Neuronal stem cell (in vitro differentiated cells): ENCODE results near the gene ZNF423.

Experiments
- DNase-seq: peaks from one replicate; pipeline ENCODE4 v3.0.0-alpha.2; 2013; ENCODE audit warnings: low spot score
- H2AFZ ChIP-seq: one replicate; pipeline ENCODE4 v1.6.1; 2013; ENCODE audit warnings: mild to moderate bottlenecking, low read length, inconsistent platforms
- H2AK5ac ChIP-seq: 2 replicates; pipeline ENCODE4 v1.6.1; 2013; ENCODE audit warnings: low read depth, mild to moderate bottlenecking, inconsistent platforms, low read length, moderate library complexity, mixed read lengths
- H2BK120ac ChIP-seq: 2 replicates; pipeline ENCODE4 v1.6.1; 2013; ENCODE audit warnings: low read depth, mild to moderate bottlenecking, inconsistent platforms, low read length, moderate library complexity, mixed read lengths
- H2BK12ac ChIP-seq: one replicate; pipeline ENCODE4 v1.6.1; 2013; ENCODE audit warnings: low read length, inconsistent platforms
- H2BK15ac ChIP-seq: 2 replicates; pipeline ENCODE4 v1.6.1; 2013; ENCODE audit warnings: mild to moderate bottlenecking, low read length, inconsistent platforms, mixed read lengths
- H2BK5ac ChIP-seq: one replicate; pipeline ENCODE4 v1.6.1; 2013; ENCODE audit warnings: inconsistent platforms, mild to moderate bottlenecking, low read length, moderate library complexity
- H3K14ac ChIP-seq: one replicate; pipeline ENCODE4 v1.6.1; 2013; ENCODE audit warnings: low read length, inconsistent platforms
- H3K18ac ChIP-seq: 2 replicates; pipeline ENCODE4 v1.6.1; 2013; ENCODE audit warnings: low read length, inconsistent platforms
- H3K23ac ChIP-seq: 2 replicates; pipeline ENCODE4 v1.6.1; 2013; ENCODE audit warnings: low read depth, mild to moderate bottlenecking, mixed read lengths, low read length, inconsistent platforms; ENCODE audit not compliant: poor library complexity
- H3K27ac ChIP-seq: replicated peaks from 3 replicates; pipeline ENCODE4 v1.5.1; 2013; ENCODE audit warnings: low read length, inconsistent platforms
- H3K27me3 ChIP-seq, 3 experiments: 2 replicates each; pipeline ENCODE4 v1.6.1; 2013; ENCODE audit warnings: low read length in 3 of 3, mild to moderate bottlenecking in 2 of 3, inconsistent platforms in 1 of 3, low read depth in 1 of 3, mixed read lengths in 1 of 3, moderate library complexity in 1 of 3; ENCODE audit not compliant: control insufficient read depth in 3 of 3, insufficient read depth in 3 of 3
- H3K36me3 ChIP-seq, 2 donors: replicated peaks in 1 of 2; 2 replicates each; pipeline ENCODE4 v1.6.1; 2013; ENCODE audit warnings: low read length in 2 of 2; ENCODE audit not compliant: control insufficient read depth in 2 of 2, insufficient read depth in 2 of 2
- H3K4ac ChIP-seq: 2 replicates; pipeline ENCODE4 v1.6.1; 2013; ENCODE audit warnings: inconsistent platforms, mild to moderate bottlenecking, low read length, moderate library complexity
- H3K4me1 ChIP-seq, 2 donors: 1 replicate in 1 of 2; 2 replicates in 1 of 2; pipeline ENCODE4 v1.6.1; 2013; ENCODE audit warnings: low read length in 2 of 2, low read depth in 1 of 2; ENCODE audit not compliant: control insufficient read depth in 2 of 2, insufficient read depth in 1 of 2
- H3K4me2 ChIP-seq: one replicate; pipeline ENCODE4 v1.6.1; 2013; ENCODE audit warnings: mild to moderate bottlenecking, low read length, inconsistent platforms; ENCODE audit not compliant: insufficient read depth, poor library complexity, severe bottlenecking
- H3K4me3 ChIP-seq, 2 donors: 2 replicates each; pipeline ENCODE4 v1.5.1; 2013; ENCODE audit warnings: low read length in 2 of 2, mild to moderate bottlenecking in 2 of 2, inconsistent platforms in 1 of 2, moderate library complexity in 1 of 2
- H3K79me1 ChIP-seq: one replicate; pipeline ENCODE4 v1.6.1; 2013; ENCODE audit warnings: low read depth, mild to moderate bottlenecking, inconsistent platforms, low read length, moderate library complexity
- H3K9ac ChIP-seq: one replicate; pipeline ENCODE4 v1.6.1; 2013; ENCODE audit warnings: mild to moderate bottlenecking, low read depth, low read length, inconsistent platforms; ENCODE audit not compliant: poor library complexity
- H3K9me3 ChIP-seq, 2 donors: replicated peaks in 1 of 2; 2 replicates each; pipeline versions ENCODE3 to v1.6.1; 2013; ENCODE audit warnings: low read length in 2 of 2, mild to moderate bottlenecking in 2 of 2, inconsistent platforms in 1 of 2, low read depth in 1 of 2, mixed read lengths in 1 of 2, moderate library complexity in 1 of 2; ENCODE audit not compliant: control insufficient read depth in 2 of 2, insufficient read depth in 1 of 2
- H4K8ac ChIP-seq: one replicate; pipeline ENCODE4 v1.6.1; 2013; ENCODE audit warnings: low read depth, mild to moderate bottlenecking, inconsistent platforms, low read length, moderate library complexity
- H4K91ac ChIP-seq: one replicate; pipeline ENCODE4 v1.6.1; 2013; ENCODE audit warnings: low read length, low read depth, mild to moderate bottlenecking, inconsistent platforms; ENCODE audit not compliant: poor library complexity
- WGBS, 2 donors: extraction: QIAGEN DNeasy Blood & Tissue Kit; methylation state at CpG; one replicate each; pipeline ENCODE4 v1.1.7; 2013; ENCODE audit warnings: missing lambda C conversion rate in 2 of 2, mixed read lengths in 1 of 2; ENCODE audit not compliant: insufficient read length in 2 of 2, insufficient replicate concordance in 1 of 2; ENCODE audit errors: extremely low coverage in 2 of 2; 5-methylcytosine and 5-hydroxymethylcytosine counted together

Gene ZNF423

DNA sequence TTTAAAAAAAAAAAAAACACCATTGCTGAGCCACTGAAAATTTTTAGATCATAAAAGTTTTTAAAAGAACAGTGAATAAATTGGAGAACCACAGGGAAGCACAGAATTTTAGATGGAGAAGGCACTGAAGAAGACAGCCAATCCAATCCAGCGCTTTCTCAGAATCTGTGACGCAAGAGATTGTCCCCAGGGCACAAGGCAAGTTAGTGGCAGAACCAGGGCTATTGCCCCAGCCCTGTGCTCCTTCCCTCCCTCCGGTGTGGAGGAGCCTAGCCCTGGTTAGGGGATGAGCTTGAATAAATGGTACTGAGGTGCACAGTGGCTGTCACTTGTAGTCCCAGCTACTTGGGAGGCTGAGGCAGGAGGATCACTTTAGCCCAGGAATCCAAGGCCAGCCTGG, 108.3 kb downstream of the ZNF423 start:
- H3K4me3 ChIP-seq, result no peak overlapping the region

DNA sequence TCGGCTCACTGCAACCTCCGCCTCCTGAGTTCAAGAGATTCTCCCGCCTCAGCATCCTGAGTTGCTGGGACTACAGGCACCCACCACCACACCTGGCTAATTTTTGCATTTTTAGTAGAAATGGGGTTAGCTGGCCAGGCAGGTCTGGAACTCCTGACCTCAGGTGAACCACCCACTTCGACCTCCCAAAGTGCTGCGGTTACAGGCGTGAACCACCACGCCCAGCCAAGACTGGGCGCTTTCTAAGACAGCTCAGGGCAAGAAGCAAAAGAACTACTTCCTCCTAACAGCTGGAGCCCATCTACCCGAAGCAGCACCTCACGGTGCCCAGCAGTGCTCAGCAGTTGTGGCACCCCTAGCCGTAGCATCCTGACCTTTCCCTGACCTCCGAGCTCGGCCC, 109.4 kb downstream of the ZNF423 start:
- Histone ChIP-seq H4K91ac (no peak overlapping the region), H3K36me3 (peaks cover 0 to 6% of the 10 kb centered on the region in 2 donors), H2BK15ac (no peak overlapping the region), H3K23ac (no peak overlapping the region), H3K9me3 (no peaks in the 10 kb centered on the region), H2AFZ (no peak overlapping the region), H2BK5ac (no peak overlapping the region), H3K4ac (no peak overlapping the region), H3K9ac (no peak overlapping the region), H3K79me1 (peaks cover 10% of the 10 kb centered on the region), H4K8ac (no peak overlapping the region), H3K27ac (no peak overlapping the region), H2BK120ac (no peak overlapping the region), H2BK12ac (no peak overlapping the region), H2AK5ac (peak overlapping the region; percentile 56), H3K14ac (no peak overlapping the region), H3K27me3 (no peaks in the 10 kb centered on the region), H3K4me3 (no peak overlapping the region), H3K4me1 (peaks cover 36 to 47% of the 10 kb centered on the region in 2 donors), H3K18ac (peak overlapping the region; percentile 39), H3K4me2 (no peak overlapping the region)
- no peak for DNase-seq
- WGBS, 2 donors, result no CpG with 5 or more reads among the region's 13 CpGs

More for the DNA sequence above, 108.3 kb downstream of the ZNF423 start:
- Histone ChIP-seq H3K4me1 (peaks cover 33 to 40% of the 10 kb centered on the region in 2 donors), H3K79me1 (peaks cover 13% of the 10 kb centered on the region), H3K18ac (no peak overlapping the region), H4K8ac (no peak overlapping the region), H3K27ac (no peak overlapping the region), H3K23ac (no peak overlapping the region), H3K9me3 (no peaks in the 10 kb centered on the region), H2BK120ac (no peak overlapping the region), H2BK15ac (no peak overlapping the region), H4K91ac (no peak overlapping the region), H2BK5ac (no peak overlapping the region), H3K9ac (no peak overlapping the region), H3K27me3 (no peaks in the 10 kb centered on the region), H2AK5ac (no peak overlapping the region), H3K4me2 (no peak overlapping the region), H3K4ac (no peak overlapping the region), H2AFZ (no peak overlapping the region), H3K14ac (no peak overlapping the region), H2BK12ac (no peak overlapping the region), H3K36me3 (peaks cover 0 to 6% of the 10 kb centered on the region in 2 donors)
- DNase-seq, result no peak
- WGBS, 2 donors, result no CpG with 5 or more reads among the region's 3 CpGs

DNA sequence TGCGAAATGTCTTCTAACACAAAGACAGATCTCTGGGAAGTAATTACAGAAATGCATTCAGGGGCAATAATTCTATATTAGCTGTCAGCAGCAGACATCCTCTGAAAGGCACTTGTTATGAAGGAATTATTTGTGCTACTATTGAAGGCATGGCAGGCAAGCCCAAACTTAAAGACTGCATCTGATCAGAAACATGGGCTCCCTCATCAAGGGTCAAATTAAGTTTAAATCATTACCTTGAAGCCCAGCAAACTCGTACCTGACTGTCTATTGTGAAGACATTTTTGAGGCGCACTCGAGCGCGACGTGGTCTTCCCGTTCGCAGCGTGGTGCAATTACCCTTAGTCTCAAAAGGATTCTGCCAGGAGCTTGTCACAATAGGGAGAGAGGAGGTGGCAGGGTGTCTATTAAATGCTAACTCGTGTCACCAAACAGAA, 110.6 kb downstream of the ZNF423 start:
- Histone ChIP-seq H3K4me1 (peaks cover 29 to 42% of the 10 kb centered on the region in 2 donors), H3K14ac (no peak overlapping the region), H3K36me3 (peaks cover 0 to 6% of the 10 kb centered on the region in 2 donors), H2BK12ac (no peak overlapping the region), H3K9me3 (no peaks in the 10 kb centered on the region), H3K4me3 (no peak overlapping the region), H2BK15ac (no peak overlapping the region), H2AFZ (no peak overlapping the region), H2BK5ac (no peak overlapping the region), H3K79me1 (peaks cover 9% of the 10 kb centered on the region), H2BK120ac (no peak overlapping the region), H3K27me3 (no peaks in the 10 kb centered on the region), H2AK5ac (no peak overlapping the region), H3K18ac (no peak overlapping the region), H3K9ac (no peak overlapping the region), H3K4ac (no peak overlapping the region), H3K27ac (no peak overlapping the region), H3K4me2 (no peak overlapping the region), H4K91ac (no peak overlapping the region), H3K23ac (no peak overlapping the region), H4K8ac (no peak overlapping the region)
- no CpG with 5 or more reads among the region's 11 CpGs for WGBS, 2 donors
- no peak for DNase-seq

DNA sequence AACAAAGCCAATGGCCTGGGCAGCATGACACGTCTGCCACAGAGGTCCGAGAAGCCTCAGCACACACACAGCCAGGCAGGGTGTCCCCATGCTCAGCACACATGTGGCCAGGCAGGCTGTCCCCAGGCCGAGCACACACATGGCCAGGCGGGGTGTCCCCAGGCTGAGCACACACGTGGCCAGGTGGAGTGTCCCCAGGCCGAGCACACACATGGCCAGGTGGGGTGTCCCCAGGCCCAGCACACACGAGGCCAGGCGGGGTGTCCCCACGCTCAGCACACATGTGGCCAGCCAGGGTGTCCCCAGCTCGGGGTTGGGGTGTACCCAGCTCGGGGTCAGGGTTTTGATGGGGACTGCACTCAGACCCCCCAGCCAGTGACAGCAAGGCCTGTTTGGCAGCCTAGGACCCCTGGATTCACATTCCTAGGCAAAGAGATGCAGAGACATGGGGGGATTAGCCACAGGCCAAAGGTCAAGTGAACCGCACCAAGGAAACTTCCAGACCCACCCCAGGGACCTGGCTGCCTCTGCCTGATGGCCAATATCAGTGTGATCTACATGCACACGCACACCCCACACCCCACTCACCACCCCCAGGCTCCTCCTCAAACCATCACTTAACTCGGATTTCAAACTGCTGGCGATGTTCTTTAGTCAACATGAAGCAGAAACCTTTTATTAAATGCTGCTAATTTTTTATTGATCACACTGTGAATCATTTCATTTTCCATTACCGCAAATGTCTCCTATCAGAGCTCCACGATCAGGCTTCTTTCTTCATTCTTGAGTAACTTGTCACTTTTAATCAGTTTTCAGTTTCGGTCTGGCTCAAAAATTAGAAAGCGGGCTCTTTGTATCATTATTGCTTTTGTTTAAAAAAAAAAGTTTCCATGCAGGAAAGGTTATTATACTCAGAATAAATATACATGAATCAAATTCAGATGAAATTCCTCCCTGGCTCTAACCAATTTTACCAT, 111.4 kb downstream of the ZNF423 start:
- WGBS, 2 donors, result no CpG with 5 or more reads among the region's 19 CpGs
- DNase-seq, result no peak

More for the DNA sequence above, 111.4 kb downstream of the ZNF423 start:
- H3K18ac ChIP-seq, result peak overlapping the region; percentile 83
- no peaks in the 10 kb centered on the region for H3K27me3 ChIP-seq
- peak overlapping the region; percentile 62 for H3K23ac ChIP-seq
- no peak overlapping the region for H2AFZ ChIP-seq
- H3K4ac ChIP-seq, result no peak overlapping the region
- no peak overlapping the region for H2BK12ac ChIP-seq
- no peak overlapping the region for H4K8ac ChIP-seq
- no peak overlapping the region for H3K27ac ChIP-seq
- H3K9ac ChIP-seq, result peak overlapping the region; percentile 27
- peak overlapping the region; percentile 4 for H2BK15ac ChIP-seq
- H2BK5ac ChIP-seq, result no peak overlapping the region
- no peak overlapping the region for H2BK120ac ChIP-seq
- H3K79me1 ChIP-seq, result peaks cover 8% of the 10 kb centered on the region
- no peaks in the 10 kb centered on the region for H3K9me3 ChIP-seq
- no peak overlapping the region for H4K91ac ChIP-seq
- no peak overlapping the region for H2AK5ac ChIP-seq
- peaks cover 26 to 37% of the 10 kb centered on the region in 2 donors for H3K4me1 ChIP-seq
- H3K4me2 ChIP-seq, result no peak overlapping the region
- H3K36me3 ChIP-seq, result peaks cover 0 to 6% of the 10 kb centered on the region in 2 donors
- H3K14ac ChIP-seq, result no peak overlapping the region
- no peak overlapping the region for H3K4me3 ChIP-seq
